Transverse colon (tissue), 4 donors: ENCODE measurements around the gene ARHGAP22.

ENCODE experiments used
- CTCF ChIP-seq, 5 experiments: fragments of 200-600 bp in 3 of 5; fragments of 450-650 bp in 2 of 5; sonication (generic) in 3 of 5; IDR thresholded peaks; 1 replicate in 2 of 5; 2 replicates in 3 of 5; pipeline ENCODE4 v1.5.1; 2016 to 2017; ENCODE audit warnings: antibody characterized with exemption in 5 of 5, inconsistent platforms in 3 of 5, mild to moderate bottlenecking in 2 of 5, moderate library complexity in 1 of 5
- EP300 ChIP-seq: sonication (generic); formaldehyde crosslinking; IDR thresholded peaks from one replicate; pipeline ENCODE4 v1.6.1; 2017; ENCODE audit warnings: antibody characterized with exemption, low read depth
- POLR2A ChIP-seq: fragments of 450-650 bp; IDR thresholded peaks from one replicate; pipeline ENCODE4 v1.6.1; 2016; ENCODE audit warnings: antibody characterized with exemption, mild to moderate bottlenecking, moderate library complexity
- POLR2AphosphoS5 ChIP-seq, 3 donors: sonication (generic); formaldehyde crosslinking; IDR thresholded peaks; one replicate each; pipeline ENCODE4 v1.6.1; 2016; ENCODE audit warnings: antibody characterized with exemption in 3 of 3

- TF ChIP-seq POLR2A, result no peak
- no peak for TF ChIP-seq CTCF (IDR thresholded peaks at IDR 0.05)
- no peak for TF ChIP-seq EP300
- no peak for TF ChIP-seq POLR2AphosphoS5 (IDR thresholded peaks at IDR 0.05)
These were observed 84.7 kb downstream of the ARHGAP22 start for GRCh38 chr10:48520184-48520506.
